Fibroblast of lung (primary cell): ENCODE data around the gene TRIM67.

Experiments used
- CTCF ChIP-seq, 2 donors: IDR thresholded peaks in 1 of 2; conservative IDR thresholded peaks in 1 of 2; 1 replicate in 1 of 2; 2 replicates in 1 of 2; pipeline ENCODE4 v1.5.1; 2011 to 2012; ENCODE audit warnings: low read length in 2 of 2, control low read depth in 1 of 2, inconsistent platforms in 1 of 2, low read depth in 1 of 2, mild to moderate bottlenecking in 1 of 2
- EZH2 ChIP-seq: IDR thresholded peaks from 2 replicates; pipeline ENCODE4 v1.5.1; 2012; ENCODE audit warnings: low read length, control low read depth, mild to moderate bottlenecking; ENCODE audit errors: missing control alignments

DNA sequence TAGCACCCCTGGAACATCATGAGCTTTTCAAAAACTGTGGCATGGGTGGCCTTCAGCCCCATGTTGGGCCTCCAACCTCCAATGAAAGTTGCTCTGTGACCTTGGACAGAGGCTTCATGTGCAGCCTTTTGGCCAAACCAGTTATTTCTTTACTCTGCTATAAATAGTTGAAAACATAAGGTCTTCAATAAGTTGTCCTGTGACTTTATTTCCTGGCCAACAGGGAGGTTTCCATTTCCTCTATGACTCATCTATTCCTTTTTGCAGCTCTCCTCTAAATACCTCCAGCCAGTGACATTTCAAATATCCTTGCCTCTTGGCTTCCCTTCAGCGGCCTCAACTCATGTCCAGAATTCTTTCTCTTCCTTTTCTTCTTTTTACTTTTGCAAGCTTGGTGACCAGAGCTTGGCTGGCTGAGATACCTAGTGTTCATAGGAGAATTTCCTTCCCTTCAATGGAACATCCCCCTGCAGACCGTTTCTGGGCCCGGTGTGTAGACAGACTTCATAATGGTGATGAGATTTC, 22.7 kb upstream of the TRIM67 start:
- no peak for TF ChIP-seq CTCF (conservative IDR thresholded peaks at IDR 0.05 in 1 of 2, IDR thresholded peaks at IDR 0.05 in 1 of 2; ENCODE audit: low read depth in 1 of 2, low read length in 2 of 2)
- TF ChIP-seq EZH2, result no peak
